ENCODE results near the gene TRIM2. TPM values are rescaled to one million over a fixed set of nuclear protein-coding genes. Genes with fewer than 3 reads are reported as not detected.

TRIM2 gene
- total RNA-seq, 3 donors from 2014 or later, result 0.34 to 0.94 (median 0.49) TPM

DNA sequence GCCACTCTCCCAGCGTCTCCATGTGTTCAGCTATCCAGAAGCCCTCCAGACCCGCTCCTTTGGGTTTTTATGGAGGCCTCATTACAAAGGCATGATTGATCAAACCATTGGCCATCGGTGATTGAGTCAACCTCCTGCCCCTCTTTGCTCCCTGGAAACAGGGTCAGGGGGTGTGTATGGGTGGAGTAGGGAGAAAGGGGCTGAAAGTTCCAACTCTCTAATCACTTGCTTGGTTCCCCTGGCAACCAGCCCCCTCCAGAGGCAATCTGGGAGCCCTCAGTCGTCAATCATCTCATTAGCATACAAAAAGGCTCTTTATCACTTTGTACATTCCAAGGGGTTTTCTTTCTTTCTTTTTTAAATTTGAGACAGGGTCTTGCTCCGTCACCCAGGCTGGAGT lies 2.3 kb downstream of the TRIM2 start:
- no peak for ATAC-seq

GRCh38 chr4:153207027-153207426 lies 2.8 kb downstream of the TRIM2 start:
- peaks cover 2% of the 10 kb centered on the region for H3K36me3 Mint-ChIP-seq (ENCODE audit: insufficient read depth)
- no peaks in the 10 kb centered on the region for H3K9me3 Mint-ChIP-seq
- DNase-seq (no peak), ATAC-seq (peak; percentile 32 to 52)
- peaks cover 2% of the 10 kb centered on the region for H3K27me3 Mint-ChIP-seq (ENCODE audit: low read depth)
- H3K4me1 Mint-ChIP-seq (ENCODE audit: low read depth), result peaks cover 29% of the 10 kb centered on the region
- no peak overlapping the region for H3K4me3 Mint-ChIP-seq

More for the DNA sequence above, 2.3 kb downstream of the TRIM2 start:
- Mint-ChIP-seq H3K9me3 (no peaks in the 10 kb centered on the region), H3K36me3 (ENCODE audit: insufficient read depth) (no peaks in the 10 kb centered on the region), H3K4me1 (ENCODE audit: low read depth) (peaks cover 29% of the 10 kb centered on the region), H3K4me3 (no peak overlapping the region), H3K27me3 (ENCODE audit: low read depth) (peaks cover 2% of the 10 kb centered on the region)
- no peak for DNase-seq

DNA sequence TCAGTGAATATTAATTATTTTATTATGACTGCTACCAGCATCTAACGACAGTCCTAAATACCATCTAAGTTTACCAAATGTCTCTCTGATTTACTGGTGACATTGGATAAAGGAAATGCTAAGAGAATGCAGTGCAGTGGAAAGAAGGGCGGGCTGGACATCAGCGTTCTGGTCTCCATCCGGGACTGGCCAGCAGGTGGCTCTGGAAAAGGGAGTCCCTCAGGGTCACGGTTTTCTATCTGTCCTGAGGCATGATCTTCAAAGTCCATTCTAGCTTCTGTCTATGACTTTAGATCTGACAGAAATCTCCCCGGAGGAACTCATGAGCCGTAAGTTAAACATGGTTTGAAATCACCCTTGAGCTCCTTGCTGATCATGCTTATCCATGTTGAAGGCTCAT lies 3.3 kb downstream of the TRIM2 start:
- no peaks in the 10 kb centered on the region for H3K9me3 Mint-ChIP-seq
- peaks cover 2% of the 10 kb centered on the region for H3K27me3 Mint-ChIP-seq (ENCODE audit: low read depth)
- no peak for ATAC-seq
- H3K4me1 Mint-ChIP-seq (ENCODE audit: low read depth), result peaks cover 29% of the 10 kb centered on the region
- peaks cover 2% of the 10 kb centered on the region for H3K36me3 Mint-ChIP-seq (ENCODE audit: insufficient read depth)
- H3K4me3 Mint-ChIP-seq, result no peak overlapping the region
- no peak for DNase-seq

- no peak for DNase-seq
- Mint-ChIP-seq H3K4me3 (no peak overlapping the region), H3K27me3 (ENCODE audit: low read depth) (peaks cover 2% of the 10 kb centered on the region), H3K9me3 (no peaks in the 10 kb centered on the region), H3K36me3 (ENCODE audit: insufficient read depth) (peaks cover 2% of the 10 kb centered on the region), H3K4me1 (ENCODE audit: low read depth) (peaks cover 24% of the 10 kb centered on the region)
- no peak for ATAC-seq
Measured at GRCh38 chr4:153209410-153209809, 5.2 kb downstream of the TRIM2 start.

GRCh38 chr4:153210727-153211126 lies 6.5 kb downstream of the TRIM2 start:
- H3K36me3 Mint-ChIP-seq (ENCODE audit: insufficient read depth), result peaks cover 2% of the 10 kb centered on the region
- no peak overlapping the region for H3K4me3 Mint-ChIP-seq
- peaks cover 12% of the 10 kb centered on the region for H3K4me1 Mint-ChIP-seq (ENCODE audit: low read depth)
- peaks cover 2% of the 10 kb centered on the region for H3K27me3 Mint-ChIP-seq (ENCODE audit: low read depth)
- DNase-seq (no peak), ATAC-seq (no peak)
- H3K9me3 Mint-ChIP-seq, result no peaks in the 10 kb centered on the region

DNA sequence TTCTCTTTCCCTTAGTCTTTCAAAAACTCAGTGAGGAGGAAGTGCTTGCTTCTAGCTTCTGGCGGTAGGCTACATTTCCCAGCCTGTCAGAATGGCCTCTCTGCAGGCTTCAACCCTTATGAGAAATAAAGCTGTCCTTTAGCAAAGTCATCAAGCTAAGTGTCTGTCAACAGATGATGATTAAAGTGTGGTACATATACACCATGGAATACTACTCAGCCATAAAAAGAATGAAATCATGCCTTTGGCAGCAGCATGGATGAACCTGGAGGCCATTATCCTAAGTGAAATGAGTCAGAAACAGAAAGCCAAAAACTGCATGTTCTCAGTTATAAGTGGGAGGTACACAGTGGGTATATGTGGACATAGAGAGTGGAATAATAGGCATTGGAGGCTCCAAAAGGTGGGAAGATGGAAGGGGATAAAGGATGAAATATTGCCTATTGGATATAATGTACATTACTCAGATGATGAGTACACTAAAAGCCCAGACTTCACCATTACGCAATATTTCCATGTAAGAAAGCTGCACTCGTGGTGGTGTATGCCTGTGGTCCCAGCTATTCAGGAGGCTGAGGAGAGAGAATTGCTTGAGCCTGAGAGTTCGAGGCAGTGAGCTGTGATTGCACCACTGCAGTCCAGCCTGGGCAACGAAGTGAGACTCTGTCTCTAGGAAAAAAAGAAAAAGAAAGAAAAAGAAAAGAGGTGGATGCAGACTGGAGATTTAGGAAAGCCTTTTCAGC lies 7.9 kb downstream of the TRIM2 start:
- Mint-ChIP-seq H3K4me1 (ENCODE audit: low read depth) (peaks cover under 1% of the 10 kb centered on the region), H3K9me3 (no peaks in the 10 kb centered on the region), H3K36me3 (ENCODE audit: insufficient read depth) (peaks cover 2% of the 10 kb centered on the region), H3K27me3 (ENCODE audit: low read depth) (no peaks in the 10 kb centered on the region), H3K4me3 (no peak overlapping the region)
- DNase-seq (no peak), ATAC-seq (no peak)

DNA sequence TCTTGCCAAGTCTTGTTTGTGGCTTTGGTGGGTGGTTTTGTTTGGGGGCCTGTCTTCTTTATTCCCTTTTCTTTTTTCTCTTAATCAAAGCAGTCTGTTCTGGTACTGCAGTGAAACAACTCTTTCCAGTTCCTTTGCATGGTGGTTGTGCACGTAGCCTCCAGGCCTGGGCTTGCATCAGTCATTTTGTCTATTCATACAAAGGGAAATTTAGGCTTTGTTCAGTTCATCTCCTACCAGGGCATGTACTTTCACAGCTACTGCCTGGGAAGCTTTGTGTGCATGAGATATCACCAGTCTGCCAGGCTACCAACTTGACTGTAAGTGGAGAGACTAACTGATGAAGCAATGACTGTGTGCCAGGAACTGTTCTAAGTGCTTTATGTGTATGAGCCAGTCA lies 8.5 kb downstream of the TRIM2 start:
- no peaks in the 10 kb centered on the region for H3K27me3 Mint-ChIP-seq (ENCODE audit: low read depth)
- no peak for DNase-seq
- no peaks in the 10 kb centered on the region for H3K9me3 Mint-ChIP-seq
- no peak for ATAC-seq
- H3K4me1 Mint-ChIP-seq (ENCODE audit: low read depth), result peaks cover 2% of the 10 kb centered on the region
- H3K4me3 Mint-ChIP-seq, result no peak overlapping the region
- peaks cover 2% of the 10 kb centered on the region for H3K36me3 Mint-ChIP-seq (ENCODE audit: insufficient read depth)

GRCh38 chr4:153215921-153216320 lies 11.7 kb downstream of the TRIM2 start:
- Mint-ChIP-seq H3K4me3 (no peak overlapping the region), H3K4me1 (ENCODE audit: low read depth) (peaks cover 2% of the 10 kb centered on the region), H3K36me3 (ENCODE audit: insufficient read depth) (peaks cover 2% of the 10 kb centered on the region), H3K9me3 (no peaks in the 10 kb centered on the region), H3K27me3 (ENCODE audit: low read depth) (no peaks in the 10 kb centered on the region)
- ATAC-seq, result no peak
- no peak for DNase-seq

GRCh38 chr4:153216546-153216945 lies 12.3 kb downstream of the TRIM2 start:
- ATAC-seq (no peak), DNase-seq (no peak)
- Mint-ChIP-seq H3K27me3 (ENCODE audit: low read depth) (no peaks in the 10 kb centered on the region), H3K4me1 (ENCODE audit: low read depth) (peaks cover 2% of the 10 kb centered on the region), H3K36me3 (ENCODE audit: insufficient read depth) (peaks cover 2% of the 10 kb centered on the region), H3K9me3 (no peaks in the 10 kb centered on the region), H3K4me3 (no peak overlapping the region)

DNA sequence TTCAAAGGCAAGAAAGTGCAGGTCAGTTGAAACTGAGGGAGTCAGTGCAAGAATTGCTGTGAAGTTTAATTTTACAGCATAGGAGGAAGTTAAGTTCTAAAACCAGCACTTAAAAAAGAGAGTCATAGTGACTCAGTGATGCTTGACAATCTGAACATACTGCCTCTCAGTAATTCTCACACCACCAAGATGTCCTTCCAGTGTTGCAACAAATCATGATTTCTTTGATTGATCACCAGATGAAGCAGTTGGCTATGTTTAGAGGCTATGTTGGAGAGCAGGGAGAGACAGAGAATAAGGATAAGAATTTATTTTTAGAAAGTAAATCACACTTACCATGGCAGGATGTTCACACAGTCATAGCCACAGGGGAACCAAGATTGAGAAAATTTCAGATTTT lies 13.2 kb downstream of the TRIM2 start:
- H3K27me3 Mint-ChIP-seq (ENCODE audit: low read depth), result no peaks in the 10 kb centered on the region
- ATAC-seq (no peak), DNase-seq (no peak)
- no peaks in the 10 kb centered on the region for H3K36me3 Mint-ChIP-seq (ENCODE audit: insufficient read depth)
- H3K4me1 Mint-ChIP-seq (ENCODE audit: low read depth), result peaks cover 6% of the 10 kb centered on the region
- H3K4me3 Mint-ChIP-seq, result no peak overlapping the region
- no peaks in the 10 kb centered on the region for H3K9me3 Mint-ChIP-seq

DNA sequence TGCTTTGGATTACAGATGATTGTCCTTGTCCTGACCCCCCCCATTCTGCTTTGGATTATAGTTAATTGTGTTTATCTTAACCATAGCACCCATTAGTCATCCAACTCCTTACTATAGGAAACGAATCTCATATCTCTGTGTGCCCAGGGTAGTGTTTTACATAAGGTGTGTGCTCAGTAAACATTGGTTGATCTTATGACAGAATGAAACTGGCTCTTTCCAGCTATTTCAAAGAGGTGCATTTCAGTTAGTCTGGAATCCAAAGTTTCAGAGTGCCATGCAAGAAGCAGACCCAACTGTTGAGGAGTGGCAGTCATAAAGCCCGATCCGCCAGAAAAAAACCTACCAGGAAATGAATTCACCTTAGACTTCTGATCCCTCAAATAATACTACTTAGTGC lies 14.7 kb downstream of the TRIM2 start:
- H3K9me3 Mint-ChIP-seq, result no peaks in the 10 kb centered on the region
- H3K36me3 Mint-ChIP-seq (ENCODE audit: insufficient read depth), result no peaks in the 10 kb centered on the region
- H3K4me1 Mint-ChIP-seq (ENCODE audit: low read depth), result peaks cover 16% of the 10 kb centered on the region
- no peak overlapping the region for H3K4me3 Mint-ChIP-seq
- DNase-seq (no peak), ATAC-seq (no peak)
- no peaks in the 10 kb centered on the region for H3K27me3 Mint-ChIP-seq (ENCODE audit: low read depth)

GRCh38 chr4:153220682-153221395 lies 16.6 kb downstream of the TRIM2 start:
- Mint-ChIP-seq H3K4me3 (no peak overlapping the region), H3K4me1 (ENCODE audit: low read depth) (peaks cover 33% of the 10 kb centered on the region), H3K36me3 (ENCODE audit: insufficient read depth) (no peaks in the 10 kb centered on the region), H3K27me3 (ENCODE audit: low read depth) (peaks cover 6% of the 10 kb centered on the region), H3K9me3 (no peaks in the 10 kb centered on the region)
- DNase-seq (no peak), ATAC-seq (no peak)

GRCh38 chr4:153221783-153222706 lies 17.8 kb downstream of the TRIM2 start:
- Mint-ChIP-seq H3K36me3 (ENCODE audit: insufficient read depth) (no peaks in the 10 kb centered on the region), H3K9me3 (no peaks in the 10 kb centered on the region), H3K4me1 (ENCODE audit: low read depth) (peaks cover 33% of the 10 kb centered on the region), H3K4me3 (peak overlapping the region; percentile 85), H3K27me3 (ENCODE audit: low read depth) (peaks cover 6% of the 10 kb centered on the region)
- peak; percentile 5 for DNase-seq
- peak; percentile 82 to 83 for ATAC-seq

GRCh38 chr4:153222707-153223426 lies 18.6 kb downstream of the TRIM2 start:
- peak overlapping the region; percentile 85 for H3K4me3 Mint-ChIP-seq
- H3K27me3 Mint-ChIP-seq (ENCODE audit: low read depth), result peaks cover 8% of the 10 kb centered on the region
- ATAC-seq (peak; percentile 54 to 66), DNase-seq (no peak)
- H3K36me3 Mint-ChIP-seq (ENCODE audit: insufficient read depth), result no peaks in the 10 kb centered on the region
- no peaks in the 10 kb centered on the region for H3K9me3 Mint-ChIP-seq
- H3K4me1 Mint-ChIP-seq (ENCODE audit: low read depth), result peaks cover 31% of the 10 kb centered on the region
